Measurements from ENCODE around the gene PDZRN4.

GRCh38 chr12:41287500-41288141 lies 99.5 kb downstream of the PDZRN4 start:
- TF ChIP-seq YY1 (IDR thresholded peaks at IDR 0.05; ENCODE audit: insufficient read depth, insufficient read length) = no peak
- no peak for TF ChIP-seq SUZ12 (IDR thresholded peaks at IDR 0.05; ENCODE audit: extremely low read depth, insufficient read depth, insufficient read length)
- no peak for TF ChIP-seq ZNF274 (IDR thresholded peaks at IDR 0.05; ENCODE audit: low read depth, low read length)
